IgD-negative memory B cell (primary cell): ENCODE data around the gene EHMT2. TPM values are rescaled to one million over a fixed set of nuclear protein-coding genes. Genes with fewer than 3 reads are reported as not detected.
"Not testable (repeated sequence)": the region's sequence is repeated elsewhere in the genome, so short reads cannot be mapped to it uniquely, and the experiment has no call there.

ENCODE experiments used
- H3K27ac Mint-ChIP-seq, 3 donors: one replicate each; pipeline ENCODE4 v1.8.0; 2020 to 2022; ENCODE audit warnings: mild to moderate bottlenecking in 3 of 3, mixed read lengths in 3 of 3, moderate library complexity in 1 of 3
- H3K27me3 Mint-ChIP-seq: one replicate; pipeline ENCODE4 v1.8.0; 2021; ENCODE audit warnings: mixed read lengths
- H3K36me3 Mint-ChIP-seq: one replicate; pipeline ENCODE4 v1.8.0; 2020; ENCODE audit warnings: mild to moderate bottlenecking, mixed read lengths
- H3K4me1 Mint-ChIP-seq, 3 donors: one replicate each; pipeline ENCODE4 v1.8.0; 2020 to 2022; ENCODE audit warnings: mixed read lengths in 3 of 3, mild to moderate bottlenecking in 1 of 3
- H3K4me3 Mint-ChIP-seq, 4 donors: one replicate each; pipeline ENCODE4 v1.8.0; 2020 to 2022; ENCODE audit warnings: mild to moderate bottlenecking in 4 of 4, mixed read lengths in 4 of 4, moderate library complexity in 3 of 4
- H3K9me3 Mint-ChIP-seq, 3 donors: one replicate each; pipeline ENCODE4 v1.8.0; 2020 to 2021; ENCODE audit warnings: mixed read lengths in 3 of 3, mild to moderate bottlenecking in 1 of 3
- polyA plus RNA-seq: library from polyadenylated mRNA; unstranded; fragments of 300-500 nt; fragmentation: Illumina TruSeq; gene quantifications from one replicate; pipeline ENCODE4 v1.2.3, GENCODE V29; 2021

Gene EHMT2
- 49.3 TPM for polyA plus RNA-seq

GRCh38 chr6:31897612-31898382, at the start of gene EHMT2:
TSS of gene EHMT2 (minus strand) at chr6:31897698. CDS start at chr6:31897677, 21 bp downstream.
- no peaks in the 10 kb centered on the region for H3K9me3 Mint-ChIP-seq
- H3K4me1 Mint-ChIP-seq = peaks cover 9 to 25% (median 22%) of the 10 kb centered on the region in 3 donors
- peak within 1 kb of the TSS; percentile 97 to 99 (median 98) for H3K27ac Mint-ChIP-seq
- H3K36me3 Mint-ChIP-seq = no peaks in the 10 kb centered on the region
- no peaks in the 10 kb centered on the region for H3K27me3 Mint-ChIP-seq
- H3K4me3 Mint-ChIP-seq = peak within 1 kb of the TSS; percentile 96 to 98 (median 96)

DNA sequence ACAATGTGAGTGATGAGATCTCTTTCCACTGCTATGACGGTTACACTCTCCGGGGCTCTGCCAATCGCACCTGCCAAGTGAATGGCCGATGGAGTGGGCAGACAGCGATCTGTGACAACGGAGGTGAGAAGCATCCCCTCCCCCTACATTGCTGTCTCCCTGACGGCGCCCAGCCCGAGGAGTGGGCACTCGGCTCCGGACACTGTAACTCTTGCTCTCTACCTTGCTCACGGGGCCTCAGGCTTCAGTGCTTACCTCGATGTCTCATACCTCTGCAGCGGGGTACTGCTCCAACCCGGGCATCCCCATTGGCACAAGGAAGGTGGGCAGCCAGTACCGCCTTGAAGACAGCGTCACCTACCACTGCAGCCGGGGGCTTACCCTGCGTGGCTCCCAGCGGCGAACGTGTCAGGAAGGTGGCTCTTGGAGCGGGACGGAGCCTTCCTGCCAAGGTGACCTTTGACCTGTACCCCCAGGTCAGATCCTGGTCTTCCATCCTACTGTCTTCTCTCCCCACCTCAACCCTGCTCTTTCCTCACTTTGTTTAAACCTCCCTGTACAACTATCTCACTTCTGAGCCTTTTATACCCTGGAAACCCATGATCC, 49.7 kb upstream of the EHMT2 start:
- no peaks in the 10 kb centered on the region for H3K9me3 Mint-ChIP-seq
- no peaks in the 10 kb centered on the region for H3K36me3 Mint-ChIP-seq
- H3K4me3 Mint-ChIP-seq = no peak overlapping the region
- H3K27me3 Mint-ChIP-seq = peaks cover 24% of the 10 kb centered on the region
- H3K4me1 Mint-ChIP-seq = no peaks in the 10 kb centered on the region
- no peak overlapping the region for H3K27ac Mint-ChIP-seq

- Mint-ChIP-seq H3K27ac (no peak overlapping the region), H3K9me3 (no peaks in the 10 kb centered on the region), H3K4me1 (no peaks in the 10 kb centered on the region), H3K4me3 (no peak overlapping the region), H3K36me3 (no peaks in the 10 kb centered on the region), H3K27me3 (peaks cover 26% of the 10 kb centered on the region)
These were observed 48.9 kb upstream of the EHMT2 start for GRCh38 chr6:31946370-31946885.

- H3K4me3 Mint-ChIP-seq = no peak within 1 kb of the TSS
- peak within 1 kb of the TSS in 1 of 3 donors; percentile 5 for H3K27ac Mint-ChIP-seq
- no peaks in the 10 kb centered on the region for H3K9me3 Mint-ChIP-seq
- peaks cover 26% of the 10 kb centered on the region for H3K27me3 Mint-ChIP-seq
- no peaks in the 10 kb centered on the region for H3K36me3 Mint-ChIP-seq
- no peaks in the 10 kb centered on the region for H3K4me1 Mint-ChIP-seq
These were observed 48.2 kb upstream of the EHMT2 start, which contains the start of gene CFB for GRCh38 chr6:31945507-31946369. TSS of gene CFB (plus strand) at chr6:31946095. CDS start at chr6:31946222, 127 bp downstream.

DNA sequence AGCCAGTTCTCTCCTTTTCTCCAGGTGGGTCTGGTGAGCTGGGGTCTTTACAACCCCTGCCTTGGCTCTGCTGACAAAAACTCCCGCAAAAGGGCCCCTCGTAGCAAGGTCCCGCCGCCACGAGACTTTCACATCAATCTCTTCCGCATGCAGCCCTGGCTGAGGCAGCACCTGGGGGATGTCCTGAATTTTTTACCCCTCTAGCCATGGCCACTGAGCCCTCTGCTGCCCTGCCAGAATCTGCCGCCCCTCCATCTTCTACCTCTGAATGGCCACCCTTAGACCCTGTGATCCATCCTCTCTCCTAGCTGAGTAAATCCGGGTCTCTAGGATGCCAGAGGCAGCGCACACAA, 47.6 kb upstream of the EHMT2 start:
- no peaks in the 10 kb centered on the region for H3K36me3 Mint-ChIP-seq
- no peaks in the 10 kb centered on the region for H3K9me3 Mint-ChIP-seq
- H3K4me1 Mint-ChIP-seq = no peaks in the 10 kb centered on the region
- H3K4me3 Mint-ChIP-seq = no peak overlapping the region
- H3K27me3 Mint-ChIP-seq = peaks cover 26% of the 10 kb centered on the region
- peak overlapping the region in 1 of 3 donors; percentile 5 for H3K27ac Mint-ChIP-seq

DNA sequence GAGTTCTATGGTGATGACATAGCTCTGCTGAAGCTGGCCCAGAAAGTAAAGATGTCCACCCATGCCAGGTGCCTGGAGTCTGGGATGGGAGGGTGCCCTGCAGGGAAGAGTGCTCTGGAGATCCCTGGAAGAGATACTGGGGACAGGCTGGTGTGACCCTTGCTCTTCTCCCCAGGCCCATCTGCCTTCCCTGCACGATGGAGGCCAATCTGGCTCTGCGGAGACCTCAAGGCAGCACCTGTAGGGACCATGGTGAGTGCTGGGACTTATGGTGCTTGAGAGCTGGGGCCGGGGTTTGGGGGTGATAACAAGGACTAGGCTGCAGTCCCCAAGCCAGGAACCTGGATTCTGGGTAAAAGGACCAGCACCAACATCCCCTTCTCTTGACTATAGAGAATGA, 46.2 kb upstream of the EHMT2 start:
- Mint-ChIP-seq H3K27ac (no peak overlapping the region), H3K36me3 (no peaks in the 10 kb centered on the region), H3K9me3 (no peaks in the 10 kb centered on the region), H3K4me3 (no peak overlapping the region), H3K4me1 (no peaks in the 10 kb centered on the region), H3K27me3 (peaks cover 26% of the 10 kb centered on the region)

DNA sequence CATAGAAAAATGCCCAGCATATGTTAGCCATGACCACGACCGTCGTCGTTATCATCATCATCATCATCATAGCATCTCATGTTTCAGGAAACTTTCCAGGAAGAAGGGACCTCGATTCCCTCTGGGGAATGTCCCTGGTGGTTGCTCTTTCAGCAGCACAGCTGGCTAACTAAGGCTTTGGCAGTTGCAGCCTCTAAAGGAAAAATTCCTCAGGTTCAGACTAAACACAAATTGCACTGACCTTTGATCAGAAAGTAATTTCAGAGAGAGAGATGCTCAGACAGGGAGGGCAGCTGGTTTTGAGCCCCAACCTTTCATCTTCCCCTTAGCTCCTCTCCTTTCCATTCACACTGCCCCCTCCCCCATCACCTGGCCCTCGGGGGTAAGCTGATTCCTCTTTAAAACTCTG, 42.8 kb upstream of the EHMT2 start:
- no peak overlapping the region for H3K27ac Mint-ChIP-seq
- no peaks in the 10 kb centered on the region for H3K36me3 Mint-ChIP-seq
- no peak overlapping the region for H3K4me3 Mint-ChIP-seq
- H3K4me1 Mint-ChIP-seq = no peaks in the 10 kb centered on the region
- H3K27me3 Mint-ChIP-seq = peaks cover 23% of the 10 kb centered on the region
- no peaks in the 10 kb centered on the region for H3K9me3 Mint-ChIP-seq

GRCh38 chr6:31935823-31936222, 38.3 kb upstream of the EHMT2 start:
- Mint-ChIP-seq H3K4me1 (no peaks in the 10 kb centered on the region), H3K36me3 (no peaks in the 10 kb centered on the region), H3K9me3 (no peaks in the 10 kb centered on the region), H3K4me3 (no peak overlapping the region), H3K27me3 (peaks cover 4% of the 10 kb centered on the region), H3K27ac (no peak overlapping the region)

DNA sequence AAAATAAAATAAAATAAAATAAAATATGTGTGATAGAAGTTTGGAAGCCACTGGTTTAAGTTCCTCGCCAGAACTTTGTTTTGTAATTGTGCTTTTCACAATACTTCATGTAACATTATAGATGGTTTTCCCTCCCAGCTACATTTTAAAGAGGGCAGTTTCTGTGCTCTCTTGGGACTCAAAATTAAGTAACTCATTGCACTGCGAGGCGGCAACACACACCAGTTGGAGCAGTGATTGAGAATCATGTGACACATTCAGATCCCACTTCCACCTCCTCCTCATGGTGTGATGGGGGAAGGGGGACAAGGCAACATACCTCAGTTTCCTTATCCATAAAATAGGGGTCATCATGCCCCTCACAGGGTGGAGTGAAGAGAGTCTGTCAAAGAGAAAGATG, 37.5 kb upstream of the EHMT2 start:
- Mint-ChIP-seq H3K36me3 (no peaks in the 10 kb centered on the region), H3K27ac (no peak overlapping the region), H3K27me3 (peaks cover 4% of the 10 kb centered on the region), H3K4me1 (no peaks in the 10 kb centered on the region), H3K4me3 (no peak overlapping the region), H3K9me3 (no peaks in the 10 kb centered on the region)

DNA sequence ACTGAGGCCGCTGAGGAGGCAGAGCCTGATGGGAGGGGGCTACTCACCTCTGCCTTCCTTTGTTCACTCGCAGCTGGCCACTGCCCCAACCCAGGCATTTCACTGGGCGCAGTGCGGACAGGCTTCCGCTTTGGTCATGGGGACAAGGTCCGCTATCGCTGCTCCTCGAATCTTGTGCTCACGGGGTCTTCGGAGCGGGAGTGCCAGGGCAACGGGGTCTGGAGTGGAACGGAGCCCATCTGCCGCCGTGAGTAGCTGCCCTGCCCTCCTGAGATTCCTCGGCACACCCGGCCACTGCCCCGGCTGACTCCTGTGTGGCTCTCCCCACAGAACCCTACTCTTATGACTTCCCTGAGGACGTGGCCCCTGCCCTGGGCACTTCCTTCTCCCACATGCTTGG, 36.0 kb upstream of the EHMT2 start:
- peaks cover 4% of the 10 kb centered on the region for H3K27me3 Mint-ChIP-seq
- H3K9me3 Mint-ChIP-seq = no peaks in the 10 kb centered on the region
- no peak overlapping the region for H3K27ac Mint-ChIP-seq
- no peaks in the 10 kb centered on the region for H3K4me1 Mint-ChIP-seq
- no peaks in the 10 kb centered on the region for H3K36me3 Mint-ChIP-seq
- no peak overlapping the region for H3K4me3 Mint-ChIP-seq

DNA sequence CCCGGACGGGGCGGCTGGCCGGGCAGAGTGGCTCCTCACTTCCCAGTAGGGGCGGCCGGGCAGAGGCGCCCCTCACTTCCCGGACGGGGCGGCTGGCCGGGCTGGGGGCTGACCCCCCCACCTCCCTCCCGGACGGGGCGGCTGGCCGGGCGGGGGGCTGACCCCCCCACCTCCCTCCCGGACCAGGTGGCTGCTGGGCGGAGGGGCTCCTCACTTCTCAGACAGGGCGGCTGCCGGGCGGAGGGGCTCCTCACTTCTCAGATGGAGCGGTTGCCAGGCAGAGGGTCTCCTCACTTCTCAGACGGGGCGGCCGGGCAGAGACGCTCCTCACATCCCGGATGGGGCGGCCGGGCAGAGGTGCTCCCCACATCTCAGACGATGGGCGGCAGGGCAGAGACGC, 34.6 kb upstream of the EHMT2 start:
- not testable (repeated sequence) for H3K4me1 Mint-ChIP-seq, H3K27ac Mint-ChIP-seq, H3K4me3 Mint-ChIP-seq, H3K27me3 Mint-ChIP-seq, H3K36me3 Mint-ChIP-seq, H3K9me3 Mint-ChIP-seq

- H3K27ac Mint-ChIP-seq = no peak overlapping the region
- H3K9me3 Mint-ChIP-seq = peaks cover 0 to 1% (median 0%) of the 10 kb centered on the region in 3 donors
- no peak overlapping the region for H3K4me3 Mint-ChIP-seq
- H3K27me3 Mint-ChIP-seq = peaks cover 6% of the 10 kb centered on the region
- H3K36me3 Mint-ChIP-seq = no peaks in the 10 kb centered on the region
- H3K4me1 Mint-ChIP-seq = no peaks in the 10 kb centered on the region
These were observed 33.5 kb upstream of the EHMT2 start for GRCh38 chr6:31930962-31931361.

DNA sequence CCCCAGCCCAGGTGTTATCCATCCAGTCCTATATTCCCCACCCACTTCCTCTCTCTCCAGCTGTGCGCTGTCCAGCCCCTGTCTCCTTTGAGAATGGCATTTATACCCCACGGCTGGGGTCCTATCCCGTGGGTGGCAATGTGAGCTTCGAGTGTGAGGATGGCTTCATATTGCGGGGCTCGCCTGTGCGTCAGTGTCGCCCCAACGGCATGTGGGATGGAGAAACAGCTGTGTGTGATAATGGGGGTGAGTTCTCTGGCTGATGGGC, 31.1 kb upstream of the EHMT2 start:
- Mint-ChIP-seq H3K4me3 (no peak overlapping the region), H3K27ac (no peak overlapping the region), H3K36me3 (no peaks in the 10 kb centered on the region), H3K9me3 (peaks cover 0 to 1% (median 0%) of the 10 kb centered on the region in 3 donors), H3K4me1 (no peaks in the 10 kb centered on the region), H3K27me3 (peaks cover 2% of the 10 kb centered on the region)

DNA sequence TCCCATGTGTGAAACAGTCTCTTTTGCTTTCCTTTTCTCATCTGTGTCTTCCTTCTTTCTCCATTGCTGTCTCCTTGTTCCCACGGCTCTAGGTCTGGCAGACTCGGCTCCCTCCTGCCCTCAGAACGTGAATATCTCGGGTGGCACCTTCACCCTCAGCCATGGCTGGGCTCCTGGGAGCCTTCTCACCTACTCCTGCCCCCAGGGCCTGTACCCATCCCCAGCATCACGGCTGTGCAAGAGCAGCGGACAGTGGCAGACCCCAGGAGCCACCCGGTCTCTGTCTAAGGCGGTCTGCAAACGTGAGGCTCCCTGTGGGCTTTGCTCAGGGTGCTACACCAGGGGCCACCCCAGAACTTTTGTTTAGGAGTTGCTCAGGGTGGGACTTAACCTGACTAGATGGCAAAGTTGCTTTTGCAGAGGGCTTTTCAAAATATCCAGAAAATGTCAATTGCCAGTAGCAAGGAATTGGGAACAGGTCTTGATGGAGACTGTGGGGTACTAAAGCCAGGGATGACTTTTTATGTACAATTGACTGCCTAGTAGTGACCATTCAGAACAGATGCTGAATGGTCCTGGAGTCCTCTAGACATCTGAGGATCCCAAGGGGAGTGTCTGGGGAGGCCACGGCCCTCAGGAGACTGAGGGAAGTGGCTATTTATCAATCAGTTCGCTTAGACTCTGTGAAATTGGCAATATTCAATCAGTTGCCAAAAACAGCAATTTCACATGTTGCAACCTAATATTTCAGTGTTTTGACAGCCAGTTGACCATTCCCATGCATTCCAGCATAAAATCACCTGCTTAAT, 30.6 kb upstream of the EHMT2 start:
- Mint-ChIP-seq H3K9me3 (peaks cover 0 to 1% (median 0%) of the 10 kb centered on the region in 3 donors), H3K27ac (no peak overlapping the region), H3K4me3 (no peak overlapping the region), H3K36me3 (no peaks in the 10 kb centered on the region), H3K4me1 (peaks cover 0 to under 1% (median 0%) of the 10 kb centered on the region in 3 donors), H3K27me3 (peaks cover 2% of the 10 kb centered on the region)
